ENCODE results near the gene PGAM4. TPM values are rescaled to one million over a fixed set of nuclear protein-coding genes. Genes with fewer than 3 reads are reported as not detected.
A peak's percentile ranks its signal among the peaks of the same experiment; 100 is the strongest.

PGAM4 gene
- total RNA-seq, 1 experiment from 2014 or later = not detected

DNA sequence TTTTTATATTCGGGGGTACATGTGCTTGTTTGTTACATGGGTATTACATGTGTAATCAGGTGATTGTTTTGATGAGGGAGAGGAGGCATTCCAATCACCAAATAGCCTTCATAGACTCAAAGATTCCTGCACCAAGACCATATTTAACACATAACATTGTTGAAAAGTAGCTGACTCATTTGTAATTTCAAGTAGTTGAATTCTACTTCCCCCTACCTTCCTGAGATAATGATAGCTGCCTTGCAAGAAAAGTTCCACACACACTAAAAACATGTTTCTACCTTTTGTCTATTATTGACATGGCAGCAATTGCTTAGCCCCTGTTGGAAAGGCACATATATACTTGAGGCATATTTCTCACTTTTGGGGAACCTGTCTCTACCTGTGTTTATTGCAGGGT is 16.1 kb downstream of the PGAM4 start:
- no peak overlapping the region for H3K4me3 ChIP-seq (ENCODE audit: low read depth in 2 of 2, low read length in 2 of 2)
- no peaks in the 10 kb centered on the region for H3K9me3 ChIP-seq (ENCODE audit: control insufficient read depth, insufficient read depth, low read depth, low read length)
- ATAC-seq = peak; percentile 48
- intact Hi-C loops (cut with micrococcal nuclease; ENCODE audit: unreplicated experiment) (no loop called here), in situ Hi-C loops (cut with HindIII; ENCODE audit: low pct_unique_long_range_greater_than_20kb, low sequenced_read_pairs) (no loop called here)
- H3K36me3 ChIP-seq (ENCODE audit: control insufficient read depth, insufficient read depth, low read length) = no peaks in the 10 kb centered on the region; the same call in 1 of the 2 replicates
- POLR2A ChIA-PET = no interaction called here
- no peak for DNase-seq (ENCODE audit: low read depth, low spot score)
- TF ChIP-seq SIN3A (IDR thresholded peaks at IDR 0.05; ENCODE audit: borderline replicate concordance, insufficient read depth, low read depth, low read length) (no peak), POLR2AphosphoS5 (IDR thresholded peaks at IDR 0.05; ENCODE audit: low read depth, low read length) (no peak), TCF7L2 (IDR thresholded peaks at IDR 0.05; ENCODE audit: low read depth, low read length) (no peak), REST (IDR thresholded peaks at IDR 0.05; ENCODE audit: insufficient read depth in 1 of 2, low read depth in 2 of 2, low read length in 1 of 2) (no peak)
- TF ChIP-seq, protein P1, sequence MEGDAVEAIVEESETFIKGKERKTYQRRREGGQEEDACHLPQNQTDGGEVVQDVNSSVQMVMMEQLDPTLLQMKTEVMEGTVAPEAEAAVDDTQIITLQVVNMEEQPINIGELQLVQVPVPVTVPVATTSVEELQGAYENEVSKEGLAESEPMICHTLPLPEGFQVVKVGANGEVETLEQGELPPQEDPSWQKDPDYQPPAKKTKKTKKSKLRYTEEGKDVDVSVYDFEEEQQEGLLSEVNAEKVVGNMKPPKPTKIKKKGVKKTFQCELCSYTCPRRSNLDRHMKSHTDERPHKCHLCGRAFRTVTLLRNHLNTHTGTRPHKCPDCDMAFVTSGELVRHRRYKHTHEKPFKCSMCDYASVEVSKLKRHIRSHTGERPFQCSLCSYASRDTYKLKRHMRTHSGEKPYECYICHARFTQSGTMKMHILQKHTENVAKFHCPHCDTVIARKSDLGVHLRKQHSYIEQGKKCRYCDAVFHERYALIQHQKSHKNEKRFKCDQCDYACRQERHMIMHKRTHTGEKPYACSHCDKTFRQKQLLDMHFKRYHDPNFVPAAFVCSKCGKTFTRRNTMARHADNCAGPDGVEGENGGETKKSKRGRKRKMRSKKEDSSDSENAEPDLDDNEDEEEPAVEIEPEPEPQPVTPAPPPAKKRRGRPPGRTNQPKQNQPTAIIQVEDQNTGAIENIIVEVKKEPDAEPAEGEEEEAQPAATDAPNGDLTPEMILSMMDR (IDR thresholded peaks at IDR 0.05) = no peak
- no peaks in the 10 kb centered on the region for H3K27me3 ChIP-seq (ENCODE audit: control insufficient read depth, insufficient read depth, low read length)
- no TSS peak for BruUV-seq (replicated peaks)
- CTCF ChIA-PET = no interaction called here
- peak overlapping the region; percentile 25 for H3K27ac ChIP-seq (ENCODE audit: low read length)
- peaks cover 22% of the 10 kb centered on the region for H3K4me1 ChIP-seq (ENCODE audit: control insufficient read depth, insufficient read depth, low read length)

- BruUV-seq (replicated peaks) = no TSS peak
- intact Hi-C loops (cut with micrococcal nuclease; ENCODE audit: unreplicated experiment) = no loop called here
- Histone ChIP-seq H3K27me3 (ENCODE audit: control insufficient read depth, insufficient read depth, low read length) (no peaks in the 10 kb centered on the region), H3K9me3 (ENCODE audit: control insufficient read depth, insufficient read depth, low read depth, low read length) (no peaks in the 10 kb centered on the region), H3K36me3 (ENCODE audit: control insufficient read depth, insufficient read depth, low read length) (no peaks in the 10 kb centered on the region; the same call in 1 of the 2 replicates), H3K4me3 (ENCODE audit: low read depth in 2 of 2, low read length in 2 of 2) (no peak overlapping the region), H3K27ac (ENCODE audit: low read length) (no peak overlapping the region), H3K4me1 (ENCODE audit: control insufficient read depth, insufficient read depth, low read length) (peaks cover 22% of the 10 kb centered on the region)
- DNase-seq (ENCODE audit: low read depth, low spot score) (no peak), ATAC-seq (no peak)
- in situ Hi-C loops (cut with HindIII; ENCODE audit: low pct_unique_long_range_greater_than_20kb, low sequenced_read_pairs) = no loop called here
- ChIA-PET POLR2A (no interaction called here), CTCF (no interaction called here)
- TF ChIP-seq, protein P1 (IDR thresholded peaks at IDR 0.05) = no peak
- TF ChIP-seq TCF7L2 (IDR thresholded peaks at IDR 0.05; ENCODE audit: low read depth, low read length) (no peak), REST (IDR thresholded peaks at IDR 0.05; ENCODE audit: insufficient read depth in 1 of 2, low read depth in 2 of 2, low read length in 1 of 2) (no peak), SIN3A (IDR thresholded peaks at IDR 0.05; ENCODE audit: borderline replicate concordance, insufficient read depth, low read depth, low read length) (no peak), POLR2AphosphoS5 (IDR thresholded peaks at IDR 0.05; ENCODE audit: low read depth, low read length) (no peak)
Observed at GRCh38 chrX:77952173-77952572, 17.3 kb downstream of the PGAM4 start.

Data from Panc1 (cell line).